ENCODE measurements around the gene C11orf52.

The C11orf52 gene

DNA sequence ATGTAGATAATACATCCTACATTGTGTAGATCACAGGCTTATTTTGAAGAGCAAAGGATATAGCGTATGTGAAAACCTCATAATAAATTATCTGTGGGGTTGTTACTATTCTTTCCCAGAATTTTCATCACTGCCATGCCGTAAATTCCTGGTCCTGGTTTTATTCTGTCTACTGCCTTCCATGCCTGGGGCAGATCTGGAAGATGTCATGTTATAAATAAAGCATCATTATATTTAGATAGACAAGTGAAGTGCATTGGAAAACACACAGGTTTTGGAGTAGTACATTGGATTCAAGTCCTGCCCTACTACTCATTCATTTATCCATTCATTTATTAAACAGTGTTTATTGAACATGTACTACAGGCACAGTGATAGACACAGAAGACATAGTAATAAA, 2.2 kb downstream of the C11orf52 start:
- Histone ChIP-seq H3K9me3 (ENCODE audit: control insufficient read depth, insufficient read depth, low read depth, low read length) (no peaks in the 10 kb centered on the region), H3K27ac (ENCODE audit: extremely low read depth, low read depth, low read length) (no peak overlapping the region), H3K4me3 (ENCODE audit: low read depth, low read length) (no peak overlapping the region), H3K4me1 (ENCODE audit: control insufficient read depth, insufficient read depth, low read length) (no peaks in the 10 kb centered on the region), H3K36me3 (ENCODE audit: control insufficient read depth in 2 of 2, insufficient read depth in 1 of 2, low read length in 2 of 2) (no peaks in the 10 kb centered on the region)
- ChIA-PET CTCF (interaction anchor here (0.6 kb wide), 1 partner anchor 191 kb away, joined by 3 read pairs; no protein-coding TSS in a partner anchor), POLR2A (no interaction called here)
- TF ChIP-seq GLIS2 (tag by site-specific recombination; IDR thresholded peaks at IDR 0.05) (no peak), HOXC10 (CRISPR knock-in tag; IDR thresholded peaks at IDR 0.05) (no peak)

- TF ChIP-seq ZNF354C (tag by site-specific recombination; IDR thresholded peaks at IDR 0.05; ENCODE audit: borderline replicate concordance, low read depth) (no peak), ZBTB6 (tag by site-specific recombination; IDR thresholded peaks at IDR 0.05) (peak; percentile 40; the same call in 1 of the 2 replicates)
- Histone ChIP-seq H3K36me3 (ENCODE audit: control insufficient read depth in 2 of 2, insufficient read depth in 1 of 2, low read length in 2 of 2) (no peaks in the 10 kb centered on the region), H3K4me1 (ENCODE audit: control insufficient read depth, insufficient read depth, low read length) (no peaks in the 10 kb centered on the region), H3K4me3 (ENCODE audit: low read depth, low read length) (no peak overlapping the region), H3K9me3 (ENCODE audit: control insufficient read depth, insufficient read depth, low read depth, low read length) (no peaks in the 10 kb centered on the region), H3K27ac (ENCODE audit: extremely low read depth, low read depth, low read length) (no peak overlapping the region)
- ChIA-PET POLR2A (no interaction called here), CTCF (interaction anchor here (1.3 kb wide), 1 partner anchor 10 kb away, joined by 4 read pairs; no protein-coding TSS in a partner anchor)
Measured at GRCh38 chr11:111921541-111922230, 3.0 kb downstream of the C11orf52 start.

DNA sequence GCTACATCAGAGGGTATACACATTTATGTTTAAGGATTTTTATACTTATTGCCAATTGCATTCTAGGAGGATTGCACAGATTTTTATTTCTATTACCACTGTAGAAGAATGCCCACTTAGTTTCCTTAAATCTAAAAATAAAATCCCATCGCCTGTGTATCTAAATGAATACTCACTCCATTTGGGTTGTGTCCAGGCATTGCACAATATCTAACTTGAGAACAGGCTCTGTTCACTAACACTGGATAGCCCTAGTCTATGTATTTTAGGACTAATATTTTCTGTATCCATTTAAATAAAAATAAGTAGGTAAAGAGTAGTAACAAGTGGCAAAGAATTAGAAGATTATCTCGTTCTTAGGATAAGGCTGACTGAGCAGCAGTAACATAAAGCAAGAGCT, 4.1 kb downstream of the C11orf52 start:
- no peak overlapping the region for H3K27ac ChIP-seq (ENCODE audit: extremely low read depth, low read depth, low read length)
- POLR2A ChIA-PET, result no interaction called here
- CTCF ChIA-PET, result no interaction called here
- TF ChIP-seq, protein P1, sequence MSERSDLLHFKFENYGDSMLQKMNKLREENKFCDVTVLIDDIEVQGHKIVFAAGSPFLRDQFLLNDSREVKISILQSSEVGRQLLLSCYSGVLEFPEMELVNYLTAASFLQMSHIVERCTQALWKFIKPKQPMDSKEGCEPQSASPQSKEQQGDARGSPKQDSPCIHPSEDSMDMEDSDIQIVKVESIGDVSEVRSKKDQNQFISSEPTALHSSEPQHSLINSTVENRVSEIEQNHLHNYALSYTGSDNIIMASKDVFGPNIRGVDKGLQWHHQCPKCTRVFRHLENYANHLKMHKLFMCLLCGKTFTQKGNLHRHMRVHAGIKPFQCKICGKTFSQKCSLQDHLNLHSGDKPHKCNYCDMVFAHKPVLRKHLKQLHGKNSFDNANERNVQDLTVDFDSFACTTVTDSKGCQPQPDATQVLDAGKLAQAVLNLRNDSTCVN (tag by site-specific recombination; optimal IDR thresholded peaks at IDR 0.05), result no peak
- TF ChIP-seq ZNF48 (tag by site-specific recombination; IDR thresholded peaks at IDR 0.05) (no peak), ZBTB11 (tag by site-specific recombination; conservative IDR thresholded peaks at IDR 0.05; ENCODE audit: low read depth) (no peak), TRIM28 (IDR thresholded peaks at IDR 0.05; ENCODE audit: borderline replicate concordance, low read length) (no peak), IKZF3 (tag by site-specific recombination; IDR thresholded peaks at IDR 0.05) (no peak), MZF1 (tag by site-specific recombination; IDR thresholded peaks at IDR 0.05; ENCODE audit: borderline replicate concordance) (no peak), ZNF777 (tag by site-specific recombination; IDR thresholded peaks at IDR 0.05; ENCODE audit: borderline replicate concordance) (no peak), ZNF518A (tag by site-specific recombination; conservative IDR thresholded peaks at IDR 0.05; ENCODE audit: low read depth) (no peak), ZNF157 (tag by site-specific recombination; IDR thresholded peaks at IDR 0.05) (no peak), HOXA7 (CRISPR knock-in tag; IDR thresholded peaks at IDR 0.05; ENCODE audit: borderline replicate concordance) (no peak), ZNF792 (tag by site-specific recombination; IDR thresholded peaks at IDR 0.05) (no peak)
- TF ChIP-seq, protein P2, sequence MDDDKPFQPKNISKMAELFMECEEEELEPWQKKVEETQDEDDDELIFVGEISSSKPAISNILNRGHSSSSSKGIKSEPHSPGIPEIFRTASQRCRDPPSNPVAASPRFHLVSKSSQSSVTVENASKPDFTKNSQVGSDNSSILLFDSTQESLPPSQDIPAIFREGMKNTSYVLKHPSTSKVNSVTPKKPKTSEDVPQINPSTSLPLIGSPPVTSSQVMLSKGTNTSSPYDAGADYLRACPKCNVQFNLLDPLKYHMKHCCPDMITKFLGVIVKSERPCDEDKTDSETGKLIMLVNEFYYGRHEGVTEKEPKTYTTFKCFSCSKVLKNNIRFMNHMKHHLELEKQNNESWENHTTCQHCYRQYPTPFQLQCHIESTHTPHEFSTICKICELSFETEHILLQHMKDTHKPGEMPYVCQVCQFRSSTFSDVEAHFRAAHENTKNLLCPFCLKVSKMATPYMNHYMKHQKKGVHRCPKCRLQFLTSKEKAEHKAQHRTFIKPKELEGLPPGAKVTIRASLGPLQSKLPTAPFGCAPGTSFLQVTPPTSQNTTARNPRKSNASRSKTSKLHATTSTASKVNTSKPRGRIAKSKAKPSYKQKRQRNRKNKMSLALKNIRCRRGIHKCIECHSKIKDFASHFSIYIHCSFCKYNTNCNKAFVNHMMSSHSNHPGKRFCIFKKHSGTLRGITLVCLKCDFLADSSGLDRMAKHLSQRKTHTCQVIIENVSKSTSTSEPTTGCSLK (tag by site-specific recombination; IDR thresholded peaks at IDR 0.05), result no peak
- no peaks in the 10 kb centered on the region for H3K36me3 ChIP-seq (ENCODE audit: control insufficient read depth in 2 of 2, insufficient read depth in 1 of 2, low read length in 2 of 2)
- H3K9me3 ChIP-seq (ENCODE audit: control insufficient read depth, insufficient read depth, low read depth, low read length), result no peaks in the 10 kb centered on the region
- H3K4me3 ChIP-seq (ENCODE audit: low read depth, low read length), result no peak overlapping the region
- no peaks in the 10 kb centered on the region for H3K4me1 ChIP-seq (ENCODE audit: control insufficient read depth, insufficient read depth, low read length)

Data from HEK293 (cell line).